Measurements from ENCODE around the gene TAF15. TPM values are rescaled to one million over a fixed set of nuclear protein-coding genes. Genes with fewer than 3 reads are reported as not detected.

TAF15 gene
- polyA plus RNA-seq, 1 donor from 2014 or later: 45.8 TPM

GRCh38 chr17:35774499-35774898 is 34.8 kb upstream of the TAF15 start:
- no peaks in the 10 kb centered on the region for H3K79me2 ChIP-seq (replicated peaks; ENCODE audit: insufficient read depth, low read length)
- no peaks in the 10 kb centered on the region for H3F3A ChIP-seq (ENCODE audit: insufficient read depth, low read length, poor library complexity, severe bottlenecking)
- H3K4me3 ChIP-seq (ENCODE audit: low read length): no peak overlapping the region
- H3K9me2 ChIP-seq (ENCODE audit: insufficient read depth, low read length): no peaks in the 10 kb centered on the region
- no peak overlapping the region for H3K9ac ChIP-seq (ENCODE audit: low read length)
- no peak overlapping the region for H3K27ac ChIP-seq (ENCODE audit: low read length)
- H3K27me3 ChIP-seq (ENCODE audit: insufficient read depth, low read depth, low read length): no peaks in the 10 kb centered on the region
- H3K4me2 ChIP-seq (ENCODE audit: low read length): no peak overlapping the region
- no peaks in the 10 kb centered on the region for H3K36me3 ChIP-seq (ENCODE audit: insufficient read depth, low read length)
- no peak for TF ChIP-seq RAD21 (conservative IDR thresholded peaks at IDR 0.05)
- no peak for TF ChIP-seq EZH2 (IDR thresholded peaks at IDR 0.05; ENCODE audit: borderline replicate concordance, insufficient read depth, low read length, poor library complexity, severe bottlenecking)
- no peak for TF ChIP-seq MXI1 (conservative IDR thresholded peaks at IDR 0.05; ENCODE audit: poor library complexity, severe bottlenecking)
- no peak for TF ChIP-seq SMC3 (conservative IDR thresholded peaks at IDR 0.05; ENCODE audit: poor library complexity)
- TF ChIP-seq EP300 (conservative IDR thresholded peaks at IDR 0.05; ENCODE audit: poor library complexity, severe bottlenecking): no peak
- TF ChIP-seq POLR2AphosphoS5 (IDR thresholded peaks at IDR 0.05): no peak
- TF ChIP-seq CTCF (IDR thresholded peaks at IDR 0.05; ENCODE audit: poor library complexity, severe bottlenecking): no peak
- TF ChIP-seq TAF1 (IDR thresholded peaks at IDR 0.05; ENCODE audit: low read depth): no peak
- TF ChIP-seq REST (IDR thresholded peaks at IDR 0.05; ENCODE audit: borderline replicate concordance): no peak
- no peaks in the 10 kb centered on the region for H3K9me3 ChIP-seq (ENCODE audit: low read length)
- no peaks in the 10 kb centered on the region for H4K20me1 ChIP-seq (ENCODE audit: insufficient read depth)
- no peak overlapping the region for H2AFZ ChIP-seq (ENCODE audit: low read depth, low read length)

GRCh38 chr17:35775039-35775438 is 34.2 kb upstream of the TAF15 start:
- H3K4me3 ChIP-seq (ENCODE audit: low read length): no peak overlapping the region
- no peak overlapping the region for H3K4me2 ChIP-seq (ENCODE audit: low read length)
- H3K27ac ChIP-seq (ENCODE audit: low read length): no peak overlapping the region

More at GRCh38 chr17:35775039-35775438, 34.2 kb upstream of the TAF15 start:
- no peaks in the 10 kb centered on the region for H3K9me2 ChIP-seq (ENCODE audit: insufficient read depth, low read length)
- H3K9ac ChIP-seq (ENCODE audit: low read length): no peak overlapping the region
- H3K9me3 ChIP-seq (ENCODE audit: low read length): no peaks in the 10 kb centered on the region
- no peaks in the 10 kb centered on the region for H3K36me3 ChIP-seq (ENCODE audit: insufficient read depth, low read length)
- H3K27me3 ChIP-seq (ENCODE audit: insufficient read depth, low read depth, low read length): no peaks in the 10 kb centered on the region
- H4K20me1 ChIP-seq (ENCODE audit: insufficient read depth): no peaks in the 10 kb centered on the region
- TF ChIP-seq SMC3 (conservative IDR thresholded peaks at IDR 0.05; ENCODE audit: poor library complexity) (no peak), CTCF (IDR thresholded peaks at IDR 0.05; ENCODE audit: poor library complexity, severe bottlenecking) (no peak), POLR2AphosphoS5 (IDR thresholded peaks at IDR 0.05) (no peak), MXI1 (conservative IDR thresholded peaks at IDR 0.05; ENCODE audit: poor library complexity, severe bottlenecking) (no peak), EP300 (conservative IDR thresholded peaks at IDR 0.05; ENCODE audit: poor library complexity, severe bottlenecking) (no peak), EZH2 (IDR thresholded peaks at IDR 0.05; ENCODE audit: borderline replicate concordance, insufficient read depth, low read length, poor library complexity, severe bottlenecking) (no peak)
- no peaks in the 10 kb centered on the region for H3F3A ChIP-seq (ENCODE audit: insufficient read depth, low read length, poor library complexity, severe bottlenecking)
- H3K79me2 ChIP-seq (replicated peaks; ENCODE audit: insufficient read depth, low read length): no peaks in the 10 kb centered on the region
- H2AFZ ChIP-seq (ENCODE audit: low read depth, low read length): no peak overlapping the region
